ENCODE data around the gene CNTNAP2. TPM values are rescaled to one million over a fixed set of nuclear protein-coding genes. Genes with fewer than 3 reads are reported as not detected.

The CNTNAP2 gene
- total and polyA plus RNA-seq, 2 experiments from 2014 or later: not detected

GRCh38 chr7:147564786-147565476 is 1448.3 kb downstream of the CNTNAP2 start:
- Histone ChIP-seq H3K9me3 (ENCODE audit: low read depth) (peaks cover 2% of the 10 kb centered on the region), H3K36me3 (ENCODE audit: low read depth) (no peaks in the 10 kb centered on the region), H2AFZ (no peak overlapping the region), H3K9ac (no peak overlapping the region), H4K20me1 (ENCODE audit: insufficient read depth) (no peaks in the 10 kb centered on the region), H3K79me2 (ENCODE audit: insufficient read depth) (no peaks in the 10 kb centered on the region), H3K4me3 (no peak overlapping the region), H3K4me1 (ENCODE audit: insufficient read depth) (no peaks in the 10 kb centered on the region), H3K27ac (no peak overlapping the region), H3F3A (ENCODE audit: insufficient read depth) (no peaks in the 10 kb centered on the region), H3K27me3 (replicated peaks; ENCODE audit: insufficient read depth) (no peaks in the 10 kb centered on the region), H3K9me2 (ENCODE audit: insufficient read depth) (no peaks in the 10 kb centered on the region), H3K4me2 (ENCODE audit: unreplicated experiment) (no peak overlapping the region)
- no peak for DNase-seq
- in situ Hi-C loops (cut with MboI): no loop called here
- WGBS, 2 experiments (ENCODE audit: low coverage in 1 of 2, low lambda C conversion rate in 2 of 2, missing lambda C conversion rate in 2 of 2): 21 to 24% methylated on average over 4 of the region's 4 CpGs
- TF ChIP-seq EZH2 (IDR thresholded peaks at IDR 0.05; ENCODE audit: insufficient read depth, poor library complexity, severe bottlenecking) (no peak), EZH2phosphoT487 (IDR thresholded peaks at IDR 0.05; ENCODE audit: insufficient read depth, low read depth) (no peak)

GRCh38 chr7:147567043-147567442 is 1450.4 kb downstream of the CNTNAP2 start:
- peak; percentile 17 for DNase-seq
- H3K27ac ChIP-seq: no peak overlapping the region

GRCh38 chr7:147569116-147569913 is 1452.7 kb downstream of the CNTNAP2 start:
- Histone ChIP-seq H3K79me2 (ENCODE audit: insufficient read depth) (no peaks in the 10 kb centered on the region), H3K36me3 (ENCODE audit: low read depth) (no peaks in the 10 kb centered on the region), H4K20me1 (ENCODE audit: insufficient read depth) (no peaks in the 10 kb centered on the region), H2AFZ (no peak overlapping the region), H3K9ac (no peak overlapping the region), H3K4me2 (ENCODE audit: unreplicated experiment) (no peak overlapping the region), H3K4me3 (no peak overlapping the region), H3K27me3 (replicated peaks; ENCODE audit: insufficient read depth) (no peaks in the 10 kb centered on the region), H3K4me1 (ENCODE audit: insufficient read depth) (no peaks in the 10 kb centered on the region), H3K9me2 (ENCODE audit: insufficient read depth) (no peaks in the 10 kb centered on the region), H3K27ac (no peak overlapping the region), H3K9me3 (ENCODE audit: low read depth) (peaks cover under 1% of the 10 kb centered on the region), H3F3A (ENCODE audit: insufficient read depth) (no peaks in the 10 kb centered on the region)
- TF ChIP-seq EZH2 (IDR thresholded peaks at IDR 0.05; ENCODE audit: insufficient read depth, poor library complexity, severe bottlenecking) (no peak), EZH2phosphoT487 (IDR thresholded peaks at IDR 0.05; ENCODE audit: insufficient read depth, low read depth) (no peak)
- 35 to 40% methylated on average over 6 of the region's 6 CpGs for WGBS, 2 experiments (ENCODE audit: low coverage in 1 of 2, low lambda C conversion rate in 2 of 2, missing lambda C conversion rate in 2 of 2)
- DNase-seq: no peak
- in situ Hi-C loops (cut with MboI): no loop called here

More at GRCh38 chr7:147567043-147567442, 1450.4 kb downstream of the CNTNAP2 start:
- in situ Hi-C loops (cut with MboI): no loop called here
- TF ChIP-seq EZH2 (IDR thresholded peaks at IDR 0.05; ENCODE audit: insufficient read depth, poor library complexity, severe bottlenecking) (no peak), EZH2phosphoT487 (IDR thresholded peaks at IDR 0.05; ENCODE audit: insufficient read depth, low read depth) (no peak)
- no peaks in the 10 kb centered on the region for H4K20me1 ChIP-seq (ENCODE audit: insufficient read depth)
- H2AFZ ChIP-seq: no peak overlapping the region
- WGBS, 2 experiments (ENCODE audit: low coverage in 1 of 2, low lambda C conversion rate in 2 of 2, missing lambda C conversion rate in 2 of 2): 31 to 48% methylated on average over 3 of the region's 3 CpGs
- no peaks in the 10 kb centered on the region for H3F3A ChIP-seq (ENCODE audit: insufficient read depth)
- H3K9me2 ChIP-seq (ENCODE audit: insufficient read depth): no peaks in the 10 kb centered on the region
- H3K9ac ChIP-seq: no peak overlapping the region
- no peaks in the 10 kb centered on the region for H3K79me2 ChIP-seq (ENCODE audit: insufficient read depth)
- H3K4me3 ChIP-seq: no peak overlapping the region
- no peak overlapping the region for H3K4me2 ChIP-seq (ENCODE audit: unreplicated experiment)
- H3K9me3 ChIP-seq (ENCODE audit: low read depth): peaks cover 2% of the 10 kb centered on the region
- no peaks in the 10 kb centered on the region for H3K27me3 ChIP-seq (replicated peaks; ENCODE audit: insufficient read depth)
- H3K4me1 ChIP-seq (ENCODE audit: insufficient read depth): no peaks in the 10 kb centered on the region
- no peaks in the 10 kb centered on the region for H3K36me3 ChIP-seq (ENCODE audit: low read depth)

- no peaks in the 10 kb centered on the region for H3K9me2 ChIP-seq (ENCODE audit: insufficient read depth)
- H3K9ac ChIP-seq: no peak overlapping the region
- in situ Hi-C loops (cut with MboI): no loop called here
- no peaks in the 10 kb centered on the region for H3F3A ChIP-seq (ENCODE audit: insufficient read depth)
- H3K4me2 ChIP-seq (ENCODE audit: unreplicated experiment): no peak overlapping the region
- H3K27ac ChIP-seq: no peak overlapping the region
- H4K20me1 ChIP-seq (ENCODE audit: insufficient read depth): no peaks in the 10 kb centered on the region
- no peaks in the 10 kb centered on the region for H3K79me2 ChIP-seq (ENCODE audit: insufficient read depth)
- H3K4me3 ChIP-seq: no peak overlapping the region
- H3K27me3 ChIP-seq (replicated peaks; ENCODE audit: insufficient read depth): no peaks in the 10 kb centered on the region
- no peaks in the 10 kb centered on the region for H3K9me3 ChIP-seq (ENCODE audit: low read depth)
- H3K36me3 ChIP-seq (ENCODE audit: low read depth): no peaks in the 10 kb centered on the region
- no peaks in the 10 kb centered on the region for H3K4me1 ChIP-seq (ENCODE audit: insufficient read depth)
- no peak for DNase-seq
- no peak overlapping the region for H2AFZ ChIP-seq
- 0 to 4% methylated on average over 1 of the region's 1 CpG for WGBS, 2 experiments (ENCODE audit: low coverage in 1 of 2, low lambda C conversion rate in 2 of 2, missing lambda C conversion rate in 2 of 2)
- TF ChIP-seq EZH2 (IDR thresholded peaks at IDR 0.05; ENCODE audit: insufficient read depth, poor library complexity, severe bottlenecking): no peak
- no peak for TF ChIP-seq EZH2phosphoT487 (IDR thresholded peaks at IDR 0.05; ENCODE audit: insufficient read depth, low read depth)
These were observed 1453.8 kb downstream of the CNTNAP2 start for GRCh38 chr7:147570390-147570789.

All from GM23248 (cell line).